Lung (tissue), 12 donors: ENCODE data around the gene SGCA. TPM values are rescaled to one million over a fixed set of nuclear protein-coding genes. Genes with fewer than 3 reads are reported as not detected.

Experiments used
- ATAC-seq: fragments of 200-7000 bp; cut with Tn5 transposase; one replicate; pipeline ENCODE4 v1.9.1; 2020; ENCODE audit warnings: moderate number of reproducible peaks; ENCODE audit not compliant: insufficient read depth, low FRiP score
- DNase-seq, 3 donors: peaks; one replicate each; pipeline ENCODE4 v3.0.0-alpha.2; 2013 to 2017
- H3K27ac ChIP-seq, 2 donors: one replicate each; pipeline ENCODE4 v1.5.1; 2013; ENCODE audit warnings: mild to moderate bottlenecking in 2 of 2, moderate library complexity in 2 of 2, control low read depth in 1 of 2, inconsistent platforms in 1 of 2, low read depth in 1 of 2, low read length in 1 of 2
- H3K27me3 ChIP-seq, 3 donors: one replicate each; pipeline ENCODE4 v1.5.1; 2013; ENCODE audit warnings: low read length in 2 of 3; ENCODE audit not compliant: control insufficient read depth in 3 of 3, insufficient read depth in 3 of 3
- H3K36me3 ChIP-seq, 4 donors: one replicate each; pipeline ENCODE4 v1.5.1; 2013; ENCODE audit warnings: low read length in 4 of 4, mild to moderate bottlenecking in 1 of 4, moderate library complexity in 1 of 4; ENCODE audit not compliant: control insufficient read depth in 4 of 4, insufficient read depth in 4 of 4
- H3K4me1 ChIP-seq, 5 donors: one replicate each; pipeline ENCODE4 v1.5.1; 2013; ENCODE audit warnings: low read length in 5 of 5, mild to moderate bottlenecking in 2 of 5, moderate library complexity in 1 of 5; ENCODE audit not compliant: control insufficient read depth in 5 of 5, insufficient read depth in 5 of 5
- H3K4me3 ChIP-seq: one replicate; pipeline ENCODE4 v1.5.1; 2013; ENCODE audit warnings: mild to moderate bottlenecking, control low read depth, moderate library complexity
- H3K9ac ChIP-seq, 2 donors: one replicate each; pipeline ENCODE4 v1.5.1; 2013; ENCODE audit warnings: low read length in 2 of 2, control low read depth in 1 of 2; ENCODE audit not compliant: insufficient read depth in 1 of 2
- H3K9me3 ChIP-seq, 4 donors: one replicate each; pipeline ENCODE4 v1.5.1; 2013; ENCODE audit warnings: low read length in 3 of 4, mild to moderate bottlenecking in 1 of 4, moderate library complexity in 1 of 4; ENCODE audit not compliant: control insufficient read depth in 4 of 4, insufficient read depth in 3 of 4
- CTCF ChIP-seq: IDR thresholded peaks from 2 replicates; pipeline ENCODE4 v1.5.1; 2012; ENCODE audit warnings: mild to moderate bottlenecking; ENCODE audit errors: control extremely low read depth, extremely low read depth
- WGBS, 2 donors: extraction: QIAGEN DNeasy Blood & Tissue Kit; methylation state at CpG; one replicate each; pipeline ENCODE4 v1.1.7; 2013; 5-methylcytosine and 5-hydroxymethylcytosine counted together
- polyA plus RNA-seq, 2 donors: library from polyadenylated mRNA; stranded (reverse); fragments of 200-250 nt; gene quantifications; one replicate each; pipeline ENCODE4 v1.2.1, GENCODE V29; 2013
- total RNA-seq, 2 donors: library from RNA; depleted of rRNA in 1 of 2; stranded (reverse); fragments of >200 nt in 1 of 2; gene quantifications; one replicate each; pipeline ENCODE4 v1.2.1, GENCODE V29; 2014 to 2021
- donor health status: control.
- donor health status: control.
- donor health status: Bipolar disorder and iron deficiency.
- donor health status: healthy.
- donor health status: DM: yes; HTN: yes; CAD: no.

SGCA gene
- total and polyA plus RNA-seq, 4 donors, result 5.0 to 19.4 (median 14.0) TPM

DNA sequence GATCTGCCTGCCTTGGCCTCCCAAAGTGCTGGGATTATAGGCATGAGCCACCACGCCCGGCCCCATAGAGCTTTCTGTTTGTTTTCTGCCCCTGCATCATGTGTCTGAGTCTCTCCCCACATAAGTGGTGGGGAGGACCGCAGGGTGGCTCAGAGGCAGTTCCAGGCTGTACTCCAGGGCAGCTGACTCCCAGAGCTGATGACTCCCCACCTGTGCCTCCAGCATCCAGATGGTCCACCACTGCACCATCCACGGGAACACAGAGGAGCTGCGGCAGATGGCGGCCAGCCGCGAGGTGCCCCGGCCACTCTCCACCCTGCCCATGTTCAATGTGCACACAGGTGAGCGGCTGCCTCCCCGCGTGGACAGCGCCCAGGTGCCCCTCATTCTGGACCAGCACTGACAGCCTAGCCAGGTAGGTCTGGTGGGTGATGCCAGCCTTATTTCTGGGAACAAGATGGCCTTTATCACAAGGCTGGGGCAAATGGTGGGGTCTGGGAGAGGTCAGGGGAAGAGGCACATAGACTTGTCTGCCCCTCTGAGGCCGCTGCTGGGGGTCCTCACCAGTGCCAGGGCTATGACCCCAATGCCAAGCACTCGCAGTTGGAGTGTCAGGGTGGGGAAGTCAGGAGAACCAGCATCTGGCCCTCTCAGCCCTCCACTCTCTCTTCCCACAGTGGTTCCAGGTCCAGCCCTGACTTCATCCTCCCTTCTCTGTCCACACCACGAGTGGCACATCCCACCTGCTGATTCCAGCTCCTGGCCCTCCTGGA is 9.4 kb downstream of the SGCA start:
- Histone ChIP-seq H3K4me1 (peaks cover 0 to 30% (median 10%) of the 10 kb centered on the region in 5 donors), H3K27ac (peak overlapping the region in 1 of 2 donors; percentile 12), H3K9ac (no peak overlapping the region), H3K36me3 (no peaks in the 10 kb centered on the region), H3K4me3 (no peak overlapping the region), H3K27me3 (no peaks in the 10 kb centered on the region), H3K9me3 (no peaks in the 10 kb centered on the region)
- DNase-seq (no peak), ATAC-seq (no peak)
- TF ChIP-seq CTCF, result no peak
- 93 to 96% methylated on average over 16 of the region's 16 CpGs for WGBS, 2 donors

DNA sequence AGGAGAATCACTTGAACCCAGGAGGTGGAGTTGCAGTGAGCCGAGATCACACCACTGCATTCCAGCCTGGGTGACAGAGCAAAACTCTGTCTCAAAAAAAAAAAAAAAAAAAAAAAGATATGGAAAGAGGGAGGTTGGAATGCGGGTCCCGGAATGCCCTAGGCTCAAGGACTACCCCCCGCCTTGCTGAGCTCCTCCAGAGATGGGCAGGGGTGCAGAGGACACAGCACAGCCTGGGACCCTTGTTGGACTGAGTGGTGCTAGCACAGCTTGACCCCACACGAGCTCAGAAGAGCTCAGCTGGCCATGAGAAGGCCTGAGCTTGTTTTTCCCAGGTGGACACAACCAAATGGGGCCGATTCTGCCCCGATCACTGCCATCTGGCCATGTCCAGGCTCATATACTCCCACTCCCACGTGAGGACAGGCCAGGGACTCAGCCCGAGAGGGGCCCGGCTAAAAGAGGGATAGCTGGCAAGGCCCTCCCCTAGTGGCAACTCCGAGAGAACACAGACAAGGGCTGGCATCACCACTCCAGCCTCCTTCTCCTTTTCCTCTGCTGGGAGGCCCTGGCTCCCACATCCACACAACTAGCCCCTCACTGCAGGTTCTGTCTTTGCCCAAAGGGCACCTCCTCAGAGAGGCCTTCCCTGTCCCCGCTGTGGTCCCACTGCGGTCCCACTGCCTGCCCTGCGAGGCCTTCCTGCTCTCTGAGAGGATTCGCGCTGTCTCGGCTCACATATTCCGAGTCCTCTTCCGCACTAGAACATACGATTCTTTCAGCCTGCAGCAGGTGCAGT is 11.0 kb downstream of the SGCA start:
- no peak overlapping the region for H3K4me3 ChIP-seq
- no peaks in the 10 kb centered on the region for H3K27me3 ChIP-seq
- no peaks in the 10 kb centered on the region for H3K36me3 ChIP-seq
- no peak for DNase-seq
- WGBS, 2 donors, result 91 to 93% methylated on average over 20 of the region's 20 CpGs
- H3K9me3 ChIP-seq, result no peaks in the 10 kb centered on the region
- H3K27ac ChIP-seq, result peak overlapping the region; percentile 2 to 37
- ATAC-seq, result no peak
- peaks cover 0 to 30% (median 10%) of the 10 kb centered on the region in 5 donors for H3K4me1 ChIP-seq
- no peak for TF ChIP-seq CTCF
- H3K9ac ChIP-seq, result no peak overlapping the region

DNA sequence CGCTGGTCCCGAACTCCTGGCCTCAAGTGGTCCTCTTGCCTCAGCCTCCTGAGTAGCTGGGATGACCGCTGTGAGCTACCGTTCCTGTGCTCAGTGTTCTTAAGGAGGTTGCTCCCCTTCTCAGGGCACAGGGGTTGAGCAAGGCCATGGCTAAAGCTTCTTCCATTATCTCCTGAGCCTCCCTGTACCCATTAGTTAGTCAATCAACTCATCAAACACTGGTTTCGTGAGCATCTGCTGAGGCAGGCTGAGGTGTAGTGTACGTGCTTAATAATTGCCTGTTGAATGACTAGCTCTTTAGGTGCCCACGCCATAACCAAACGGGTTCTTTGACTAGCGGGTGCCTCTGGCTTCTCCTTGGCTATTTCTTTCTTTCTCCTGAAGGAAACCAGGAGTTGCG is 11.7 kb downstream of the SGCA start:
- no peaks in the 10 kb centered on the region for H3K9me3 ChIP-seq
- 85 to 89% methylated on average over 10 of the region's 10 CpGs for WGBS, 2 donors
- H3K9ac ChIP-seq, result no peak overlapping the region
- DNase-seq (no peak), ATAC-seq (no peak)
- H3K27me3 ChIP-seq, result no peaks in the 10 kb centered on the region
- no peak for TF ChIP-seq CTCF
- H3K36me3 ChIP-seq, result no peaks in the 10 kb centered on the region
- H3K4me3 ChIP-seq, result no peak overlapping the region
- peaks cover 0 to 30% (median 10%) of the 10 kb centered on the region in 5 donors for H3K4me1 ChIP-seq
- peak overlapping the region; percentile 74 for H3K27ac ChIP-seq
